MM.1S (cell line): ENCODE data around the gene ADRA2B.

Source experiments
- DNase-seq: peaks from one replicate; pipeline ENCODE4 v3.0.0-alpha.2; 2015
- H2AFZ ChIP-seq: fragments of 300-600 bp; sonication (generic); 2 replicates; pipeline ENCODE4 v1.6.0; 2016; ENCODE audit warnings: antibody characterized with exemption, low read length
- H3F3A ChIP-seq: fragments of 300-600 bp; sonication (generic); 2 replicates; pipeline ENCODE4 v1.6.1; 2016; ENCODE audit warnings: mild to moderate bottlenecking, antibody characterized with exemption, low read length, moderate library complexity, mixed read lengths; ENCODE audit not compliant: insufficient read depth
- H3K27ac ChIP-seq: fragments of 300-600 bp; sonication (generic); 2 replicates; pipeline ENCODE4 v1.5.1; 2016; ENCODE audit warnings: mild to moderate bottlenecking, low read length
- H3K27me3 ChIP-seq: fragments of 300-600 bp; sonication (generic); replicated peaks from 2 replicates; pipeline ENCODE4 v1.6.0; 2016; ENCODE audit warnings: low read length; ENCODE audit not compliant: insufficient read depth
- H3K36me3 ChIP-seq: fragments of 300-600 bp; sonication (generic); replicated peaks from 2 replicates; pipeline ENCODE4 v1.6.1; 2016; ENCODE audit warnings: mild to moderate bottlenecking, low read length, mixed read lengths; ENCODE audit not compliant: insufficient read depth
- H3K4me1 ChIP-seq: fragments of 300-600 bp; sonication (generic); 2 replicates; pipeline ENCODE4 v1.6.1; 2016; ENCODE audit warnings: low read length, mixed read lengths
- H3K4me2 ChIP-seq: fragments of 300-600 bp; sonication (generic); 2 replicates; pipeline ENCODE4 v1.6.0; 2016; ENCODE audit warnings: low read depth, low read length
- H3K4me3 ChIP-seq: fragments of 300-600 bp; sonication (generic); 2 replicates; pipeline ENCODE4 v1.5.1; 2016; ENCODE audit warnings: low read length, mixed read lengths
- H3K79me2 ChIP-seq: fragments of 300-600 bp; sonication (generic); 2 replicates; pipeline ENCODE4 v1.6.1; 2016; ENCODE audit warnings: mixed run types, low read length, mixed read lengths
- H3K9ac ChIP-seq: fragments of 300-600 bp; sonication (generic); 2 replicates; pipeline ENCODE4 v1.6.1; 2016; ENCODE audit warnings: low read length, mixed read lengths
- H3K9me2 ChIP-seq: fragments of 300-600 bp; sonication (generic); replicated peaks from 2 replicates; pipeline ENCODE4 v1.6.1; 2016; ENCODE audit warnings: mild to moderate bottlenecking, low read length, mixed read lengths; ENCODE audit not compliant: insufficient read depth
- H3K9me3 ChIP-seq: fragments of 300-600 bp; sonication (generic); replicated peaks from 2 replicates; pipeline ENCODE4 v1.6.1; 2016; ENCODE audit warnings: mild to moderate bottlenecking, low read length, mixed read lengths; ENCODE audit not compliant: insufficient read depth
- H4K20me1 ChIP-seq: fragments of 300-600 bp; sonication (generic); 2 replicates; pipeline ENCODE4 v1.6.1; 2016; ENCODE audit warnings: mild to moderate bottlenecking, low read length, moderate library complexity, mixed read lengths; ENCODE audit not compliant: insufficient read depth
- CTCF ChIP-seq: fragments of 300-600 bp; sonication (generic); IDR thresholded peaks from 2 replicates; pipeline ENCODE4 v1.5.1; 2016; ENCODE audit warnings: antibody characterized with exemption, low read length, mixed read lengths
- EZH2 ChIP-seq: fragments of 300-600 bp; sonication (generic); optimal IDR thresholded peaks from 2 replicates; pipeline ENCODE3; 2017; ENCODE audit warnings: low read depth, mild to moderate bottlenecking, antibody characterized with exemption, low read length, mixed read lengths
- EZH2phosphoT487 ChIP-seq: fragments of 300-600 bp; sonication (generic); IDR thresholded peaks from 2 replicates; pipeline ENCODE4 v1.6.1; 2018; ENCODE audit warnings: antibody characterized with exemption, low read length

The ADRA2B gene

GRCh38 chr2:96124406-96125265 lies 8.3 kb upstream of the ADRA2B start:
- Histone ChIP-seq H3K4me3 (no peak overlapping the region), H3K4me2 (no peak overlapping the region), H4K20me1 (no peaks in the 10 kb centered on the region), H3K4me1 (peaks cover 3% of the 10 kb centered on the region; the same call in 1 of the 2 replicates), H3K9ac (no peak overlapping the region), H2AFZ (no peak overlapping the region), H3K27ac (no peak overlapping the region), H3F3A (no peaks in the 10 kb centered on the region), H3K9me2 (no peaks in the 10 kb centered on the region), H3K27me3 (peaks cover 64% of the 10 kb centered on the region), H3K36me3 (no peaks in the 10 kb centered on the region), H3K9me3 (no peaks in the 10 kb centered on the region), H3K79me2 (no peaks in the 10 kb centered on the region)
- no peak for DNase-seq
- TF ChIP-seq CTCF = no peak
- TF ChIP-seq EZH2phosphoT487 = no peak
- TF ChIP-seq EZH2 = no peak

- Histone ChIP-seq H2AFZ (no peak overlapping the region), H3K27me3 (peaks cover 71% of the 10 kb centered on the region), H3K36me3 (no peaks in the 10 kb centered on the region), H4K20me1 (no peaks in the 10 kb centered on the region), H3K27ac (no peak overlapping the region), H3K4me1 (peaks cover 3% of the 10 kb centered on the region; the same call in 1 of the 2 replicates), H3K9me3 (no peaks in the 10 kb centered on the region), H3F3A (no peaks in the 10 kb centered on the region), H3K9me2 (no peaks in the 10 kb centered on the region), H3K9ac (no peak overlapping the region), H3K4me2 (no peak overlapping the region), H3K79me2 (no peaks in the 10 kb centered on the region), H3K4me3 (no peak overlapping the region)
- no peak for DNase-seq
- TF ChIP-seq EZH2phosphoT487 = no peak
- no peak for TF ChIP-seq EZH2
- TF ChIP-seq CTCF = no peak
Measured at GRCh38 chr2:96123936-96124335, 7.6 kb upstream of the ADRA2B start.

GRCh38 chr2:96123290-96123689 lies 6.9 kb upstream of the ADRA2B start:
- Histone ChIP-seq H3K4me1 (peaks cover under 1% of the 10 kb centered on the region; the same call in 1 of the 2 replicates), H3K36me3 (no peaks in the 10 kb centered on the region), H2AFZ (no peak overlapping the region), H3K27me3 (peaks cover 78% of the 10 kb centered on the region), H3F3A (no peaks in the 10 kb centered on the region), H3K4me3 (no peak overlapping the region), H3K79me2 (no peaks in the 10 kb centered on the region), H4K20me1 (no peaks in the 10 kb centered on the region), H3K9me2 (no peaks in the 10 kb centered on the region), H3K9me3 (no peaks in the 10 kb centered on the region), H3K9ac (no peak overlapping the region), H3K27ac (no peak overlapping the region), H3K4me2 (no peak overlapping the region)
- no peak for DNase-seq
- TF ChIP-seq CTCF (no peak), EZH2phosphoT487 (no peak), EZH2 (no peak)
